ENCODE results near the gene DDX5.
"Not testable (repeated sequence)": the region's sequence is repeated elsewhere in the genome, so short reads cannot be mapped to it uniquely, and the experiment has no call there.

DNA sequence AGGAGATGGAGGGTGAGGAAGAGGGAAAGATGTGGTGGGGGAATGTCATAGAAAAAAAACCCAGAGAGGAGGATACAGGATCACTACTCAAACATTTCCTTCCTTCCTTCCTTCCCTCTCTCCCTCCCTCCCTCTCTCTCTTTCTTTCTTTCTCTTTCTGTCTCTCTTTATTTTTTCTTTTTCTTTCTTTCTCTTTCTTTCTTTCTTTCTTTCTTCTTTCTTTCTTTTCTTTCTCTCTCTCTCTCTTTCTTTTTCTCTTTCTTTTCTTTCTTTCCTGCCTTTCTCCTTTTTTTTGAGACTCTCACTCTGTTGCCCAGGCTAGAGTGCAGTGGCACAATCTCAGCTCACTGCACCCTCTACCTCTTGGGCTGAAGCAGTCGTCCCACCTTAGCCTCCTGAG lies 39.3 kb downstream of the DDX5 start:
- TF ChIP-seq, protein P1, sequence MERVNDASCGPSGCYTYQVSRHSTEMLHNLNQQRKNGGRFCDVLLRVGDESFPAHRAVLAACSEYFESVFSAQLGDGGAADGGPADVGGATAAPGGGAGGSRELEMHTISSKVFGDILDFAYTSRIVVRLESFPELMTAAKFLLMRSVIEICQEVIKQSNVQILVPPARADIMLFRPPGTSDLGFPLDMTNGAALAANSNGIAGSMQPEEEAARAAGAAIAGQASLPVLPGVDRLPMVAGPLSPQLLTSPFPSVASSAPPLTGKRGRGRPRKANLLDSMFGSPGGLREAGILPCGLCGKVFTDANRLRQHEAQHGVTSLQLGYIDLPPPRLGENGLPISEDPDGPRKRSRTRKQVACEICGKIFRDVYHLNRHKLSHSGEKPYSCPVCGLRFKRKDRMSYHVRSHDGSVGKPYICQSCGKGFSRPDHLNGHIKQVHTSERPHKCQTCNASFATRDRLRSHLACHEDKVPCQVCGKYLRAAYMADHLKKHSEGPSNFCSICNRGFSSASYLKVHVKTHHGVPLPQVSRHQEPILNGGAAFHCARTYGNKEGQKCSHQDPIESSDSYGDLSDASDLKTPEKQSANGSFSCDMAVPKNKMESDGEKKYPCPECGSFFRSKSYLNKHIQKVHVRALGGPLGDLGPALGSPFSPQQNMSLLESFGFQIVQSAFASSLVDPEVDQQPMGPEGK (CRISPR knock-in tag; IDR thresholded peaks at IDR 0.05; ENCODE audit: borderline replicate concordance): not testable (repeated sequence)
- not testable (repeated sequence) for TF ChIP-seq PPARA (CRISPR knock-in tag; IDR thresholded peaks at IDR 0.05; ENCODE audit: borderline replicate concordance); ARNTL (CRISPR knock-in tag; IDR thresholded peaks at IDR 0.05; ENCODE audit: borderline replicate concordance, low read depth); GLIS3 (CRISPR knock-in tag; IDR thresholded peaks at IDR 0.05); ESRRG (CRISPR knock-in tag; IDR thresholded peaks at IDR 0.05); ZFP30 (CRISPR knock-in tag; IDR thresholded peaks at IDR 0.05); ZFP3 (CRISPR knock-in tag; IDR thresholded peaks at IDR 0.05); BACH2 (CRISPR knock-in tag; IDR thresholded peaks at IDR 0.05; ENCODE audit: borderline replicate concordance); CSDC2 (CRISPR knock-in tag; IDR thresholded peaks at IDR 0.05)
- TF ChIP-seq, protein P2, sequence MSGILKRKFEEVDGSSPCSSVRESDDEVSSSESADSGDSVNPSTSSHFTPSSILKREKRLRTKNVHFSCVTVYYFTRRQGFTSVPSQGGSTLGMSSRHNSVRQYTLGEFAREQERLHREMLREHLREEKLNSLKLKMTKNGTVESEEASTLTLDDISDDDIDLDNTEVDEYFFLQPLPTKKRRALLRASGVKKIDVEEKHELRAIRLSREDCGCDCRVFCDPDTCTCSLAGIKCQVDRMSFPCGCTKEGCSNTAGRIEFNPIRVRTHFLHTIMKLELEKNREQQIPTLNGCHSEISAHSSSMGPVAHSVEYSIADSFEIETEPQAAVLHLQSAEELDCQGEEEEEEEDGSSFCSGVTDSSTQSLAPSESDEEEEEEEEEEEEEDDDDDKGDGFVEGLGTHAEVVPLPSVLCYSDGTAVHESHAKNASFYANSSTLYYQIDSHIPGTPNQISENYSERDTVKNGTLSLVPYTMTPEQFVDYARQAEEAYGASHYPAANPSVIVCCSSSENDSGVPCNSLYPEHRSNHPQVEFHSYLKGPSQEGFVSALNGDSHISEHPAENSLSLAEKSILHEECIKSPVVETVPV (CRISPR knock-in tag; IDR thresholded peaks at IDR 0.05): not testable (repeated sequence)
